GM19025 (cell line): ENCODE data around the gene GLIS1.
"Not testable (repeated sequence)": the region's sequence is repeated elsewhere in the genome, so short reads cannot be mapped to it uniquely, and the experiment has no call there.

ENCODE experiments used
- ATAC-seq: cut with Tn5 transposase; IDR thresholded peaks from one replicate; pipeline ENCODE4 v1.9.1; 2021; ENCODE audit warnings: mild to moderate bottlenecking, low read depth, moderate library complexity; ENCODE audit not compliant: unreplicated experiment

GLIS1 gene

GRCh38 chr1:53573522-53573921 is 165.4 kb downstream of the GLIS1 start:
- no peak for ATAC-seq

GRCh38 chr1:53572815-53573173 is 166.2 kb downstream of the GLIS1 start:
- ATAC-seq: no peak

DNA sequence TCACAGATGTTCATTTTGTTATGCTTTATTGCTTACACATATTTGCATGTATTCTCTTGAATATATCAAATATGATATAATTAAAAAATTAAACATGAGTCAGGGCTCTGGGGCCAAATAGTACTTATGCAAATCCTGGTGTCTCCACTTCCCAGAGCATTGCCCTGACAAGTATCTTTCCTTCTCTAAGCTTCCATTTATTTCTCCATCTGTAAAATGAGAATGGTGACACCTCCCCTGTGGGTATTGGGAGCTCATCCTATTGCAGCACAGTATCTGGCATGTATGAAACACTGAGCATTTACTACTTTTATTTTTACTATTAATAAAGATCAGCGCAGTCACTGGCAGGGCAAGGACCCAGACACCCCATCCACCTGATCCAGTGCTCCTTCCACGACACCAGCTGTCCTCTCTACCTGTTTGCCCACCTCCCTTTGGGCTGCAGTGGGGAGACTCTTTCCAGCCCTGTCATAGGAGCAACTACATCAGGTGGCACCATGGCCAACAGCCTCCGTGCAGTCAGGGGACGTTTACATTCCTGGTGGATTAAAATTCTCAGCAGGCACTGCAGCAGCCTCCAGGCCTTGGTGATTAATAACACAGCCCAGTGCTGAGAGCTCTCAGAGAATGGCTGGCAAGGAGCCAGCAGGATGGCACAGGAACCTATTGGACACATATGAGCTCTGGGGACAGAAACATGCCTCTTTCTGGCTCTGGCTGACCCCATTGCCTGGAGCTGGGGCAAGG is 166.7 kb downstream of the GLIS1 start:
- no peak for ATAC-seq

DNA sequence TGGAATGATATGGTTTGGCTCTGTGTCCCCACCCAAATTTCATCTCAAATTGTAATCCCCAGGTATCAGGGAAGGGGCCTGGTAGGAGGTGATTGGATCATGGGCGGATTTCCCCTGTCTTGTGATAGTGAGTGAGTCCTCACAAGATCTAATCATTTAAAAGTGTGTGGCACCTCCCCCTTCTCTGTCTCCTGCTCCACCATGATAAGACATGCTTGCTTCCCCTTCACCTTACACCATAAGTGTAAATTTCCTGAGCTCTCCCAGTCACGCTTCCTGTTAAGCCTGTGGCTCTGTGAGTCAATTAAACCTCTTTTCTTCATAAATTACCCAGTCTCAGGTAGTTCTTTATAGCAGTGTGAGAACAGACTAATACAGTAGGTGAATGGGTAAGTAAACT is 170.4 kb downstream of the GLIS1 start:
- no peak for ATAC-seq

GRCh38 chr1:53567851-53568250 is 171.1 kb downstream of the GLIS1 start:
- no peak for ATAC-seq

DNA sequence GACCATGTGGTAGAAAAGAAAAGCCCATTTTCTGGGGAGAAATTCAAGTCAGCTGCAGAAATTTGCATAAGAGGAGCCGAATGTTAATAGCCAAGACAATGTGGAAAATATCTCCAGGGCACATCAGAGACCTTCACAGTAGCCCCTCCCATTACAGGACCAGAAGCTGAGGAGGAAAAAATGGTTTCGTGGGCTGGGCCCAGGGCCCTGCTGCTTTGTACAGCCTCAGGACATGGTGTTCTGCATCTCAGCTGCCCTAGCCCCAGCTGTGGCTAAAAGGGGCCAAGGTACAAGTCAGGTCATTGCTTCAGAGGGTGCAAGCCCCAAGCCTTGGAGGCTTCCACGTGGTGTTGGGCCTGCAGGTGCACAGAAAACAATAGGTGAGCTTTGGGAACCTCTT is 171.5 kb downstream of the GLIS1 start:
- no peak for ATAC-seq

DNA sequence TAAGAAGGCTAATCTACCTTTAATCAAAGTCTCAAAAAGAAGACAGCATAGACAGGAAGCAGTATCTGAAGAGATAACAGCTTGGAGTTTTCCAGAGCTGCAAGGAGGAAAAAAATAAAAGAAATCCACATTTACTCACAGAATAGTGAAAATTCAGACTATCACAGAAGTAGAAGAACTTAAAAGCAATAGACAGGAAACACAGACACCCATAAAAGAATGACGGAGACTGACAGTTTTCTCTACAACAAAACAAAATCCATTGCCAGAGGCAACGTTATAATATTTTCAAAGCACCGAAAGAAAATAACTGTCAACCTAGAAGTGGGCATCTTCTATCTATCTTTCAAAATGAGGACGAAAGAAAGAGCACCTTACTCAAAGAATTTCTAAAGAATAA is 175.4 kb downstream of the GLIS1 start:
- ATAC-seq: no peak

GRCh38 chr1:53562981-53563379 is 176.0 kb downstream of the GLIS1 start:
- no peak for ATAC-seq

DNA sequence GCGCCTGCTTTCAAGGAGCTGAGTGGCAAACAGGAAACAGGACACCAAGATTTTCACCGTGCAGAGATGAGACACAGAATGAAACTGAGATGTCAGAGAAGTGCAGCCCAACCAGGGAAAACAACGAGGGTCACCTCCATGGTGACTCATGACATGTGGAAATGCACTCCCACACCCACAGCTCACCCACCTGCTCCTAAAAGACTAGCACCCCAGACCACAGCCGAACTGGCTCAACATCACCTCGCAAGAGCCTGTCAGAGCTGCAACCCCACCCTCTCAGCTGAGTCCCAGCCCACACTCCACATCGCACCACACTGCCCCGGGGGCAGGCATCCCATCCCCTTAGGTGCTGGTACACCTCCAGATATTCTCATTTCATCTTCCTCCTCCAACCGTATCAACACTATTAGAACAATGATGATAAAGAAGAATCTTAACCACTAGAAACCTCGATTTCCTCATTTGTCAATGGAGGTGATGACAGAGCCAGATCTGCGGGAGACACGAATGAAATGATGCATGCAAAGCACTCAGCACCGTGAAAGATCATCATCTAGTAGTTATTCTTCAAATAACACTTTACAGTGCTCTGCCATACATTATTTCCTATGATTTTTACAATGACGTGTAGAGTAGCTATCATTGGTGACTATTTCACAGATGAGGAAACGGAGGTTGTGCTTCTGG is 176.5 kb downstream of the GLIS1 start:
- no peak for ATAC-seq

GRCh38 chr1:53561503-53562105 is 177.4 kb downstream of the GLIS1 start:
- ATAC-seq: no peak

GRCh38 chr1:53560581-53561502 is 178.1 kb downstream of the GLIS1 start:
- no peak for ATAC-seq

DNA sequence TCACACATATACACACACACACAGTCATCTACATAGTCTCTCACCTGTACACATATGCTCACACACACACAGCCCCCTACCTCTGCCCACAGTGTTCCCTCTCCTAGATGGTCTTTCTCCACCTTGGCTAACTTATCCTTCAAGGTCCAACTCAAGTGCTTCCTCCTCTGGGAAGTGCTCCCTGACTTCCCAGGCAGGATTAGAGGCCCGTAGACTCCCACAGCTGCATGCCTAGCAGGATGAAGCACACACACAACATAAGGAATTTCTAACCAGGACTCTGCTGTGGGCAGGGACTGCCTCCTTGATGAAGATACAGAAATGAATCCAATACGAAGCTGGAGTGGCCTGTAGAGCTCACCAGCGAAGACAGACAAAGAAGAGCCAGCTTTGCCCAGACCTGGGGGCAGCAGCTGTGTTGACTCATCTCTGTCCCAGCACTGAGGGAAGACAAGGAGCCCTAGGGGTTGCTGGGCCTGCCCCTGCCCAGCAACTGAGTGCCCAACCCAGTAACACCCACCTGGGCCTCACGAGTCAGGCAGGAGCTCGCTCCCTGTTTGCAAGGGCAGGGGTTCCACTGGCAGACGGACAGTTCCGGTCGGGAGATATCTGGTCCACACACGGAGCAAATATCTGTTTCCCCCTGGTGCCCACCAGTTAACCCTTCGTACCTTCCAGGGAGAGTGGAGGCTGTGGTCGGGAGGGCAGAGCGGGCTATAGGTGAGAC is 178.9 kb downstream of the GLIS1 start:
- ATAC-seq: no peak

DNA sequence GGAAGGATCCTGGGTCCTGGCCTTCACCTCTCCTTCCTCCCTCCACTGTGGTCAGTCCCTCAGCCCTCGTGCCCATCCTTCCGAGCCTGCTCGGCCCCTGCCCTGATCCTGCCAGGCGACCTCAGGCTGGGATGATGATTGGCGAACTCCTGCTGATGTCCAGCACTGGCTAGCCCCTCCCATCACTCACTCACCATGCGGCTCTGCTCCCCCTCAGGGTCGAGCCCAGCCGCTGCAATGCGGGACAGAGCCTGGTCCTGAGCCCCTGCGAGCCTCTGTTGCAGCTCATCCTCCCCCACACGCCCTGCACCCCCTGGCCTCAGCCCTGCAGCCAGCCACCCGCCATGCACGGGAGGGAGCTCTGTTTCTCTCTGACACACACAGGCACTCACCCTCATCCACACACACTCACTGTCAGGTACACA is 179.6 kb downstream of the GLIS1 start:
- no peak for ATAC-seq

- no peak for ATAC-seq
Observed at GRCh38 chr1:53558739-53559315, 180.1 kb downstream of the GLIS1 start.

- no peak for ATAC-seq
Observed at GRCh38 chr1:53557830-53558738, 180.9 kb downstream of the GLIS1 start.

GRCh38 chr1:53557369-53557768 is 181.6 kb downstream of the GLIS1 start:
- no peak for ATAC-seq

- ATAC-seq: no peak
Observed at GRCh38 chr1:53556657-53557227, 182.2 kb downstream of the GLIS1 start.

- ATAC-seq: not testable (repeated sequence)
Observed at GRCh38 chr1:53555620-53556326, 183.2 kb downstream of the GLIS1 start.
